GM19043 (cell line): ENCODE results near the gene CDC25B.
"Not testable (repeated sequence)": the region's sequence is repeated elsewhere in the genome, so short reads cannot be mapped to it uniquely, and the experiment has no call there.

ENCODE experiments used
- ATAC-seq: cut with Tn5 transposase; IDR thresholded peaks from one replicate; pipeline ENCODE4 v1.9.1; 2021; ENCODE audit warnings: low read depth; ENCODE audit not compliant: unreplicated experiment

The CDC25B gene

GRCh38 chr20:3784216-3784853, 11.8 kb upstream of the CDC25B start:
- no peak for ATAC-seq

DNA sequence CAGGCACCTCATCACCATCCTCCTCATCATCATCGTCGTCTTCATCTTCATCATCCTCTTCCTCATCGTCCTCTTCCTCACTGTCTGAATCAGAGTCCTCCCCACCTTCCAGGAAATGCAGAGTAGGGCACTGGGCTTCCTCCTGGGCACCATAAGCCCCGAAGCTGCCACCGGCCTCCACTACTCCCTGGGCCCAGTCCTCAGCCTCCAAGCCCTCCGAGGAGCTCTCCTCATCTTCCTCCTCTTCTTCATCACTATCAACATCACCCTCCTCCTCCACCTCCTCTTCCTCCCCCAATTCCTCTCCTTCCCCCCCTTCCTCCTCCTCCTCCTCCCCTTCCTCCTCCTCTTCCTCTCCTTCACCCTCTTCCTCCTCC, 11.3 kb upstream of the CDC25B start:
- ATAC-seq, result no peak

DNA sequence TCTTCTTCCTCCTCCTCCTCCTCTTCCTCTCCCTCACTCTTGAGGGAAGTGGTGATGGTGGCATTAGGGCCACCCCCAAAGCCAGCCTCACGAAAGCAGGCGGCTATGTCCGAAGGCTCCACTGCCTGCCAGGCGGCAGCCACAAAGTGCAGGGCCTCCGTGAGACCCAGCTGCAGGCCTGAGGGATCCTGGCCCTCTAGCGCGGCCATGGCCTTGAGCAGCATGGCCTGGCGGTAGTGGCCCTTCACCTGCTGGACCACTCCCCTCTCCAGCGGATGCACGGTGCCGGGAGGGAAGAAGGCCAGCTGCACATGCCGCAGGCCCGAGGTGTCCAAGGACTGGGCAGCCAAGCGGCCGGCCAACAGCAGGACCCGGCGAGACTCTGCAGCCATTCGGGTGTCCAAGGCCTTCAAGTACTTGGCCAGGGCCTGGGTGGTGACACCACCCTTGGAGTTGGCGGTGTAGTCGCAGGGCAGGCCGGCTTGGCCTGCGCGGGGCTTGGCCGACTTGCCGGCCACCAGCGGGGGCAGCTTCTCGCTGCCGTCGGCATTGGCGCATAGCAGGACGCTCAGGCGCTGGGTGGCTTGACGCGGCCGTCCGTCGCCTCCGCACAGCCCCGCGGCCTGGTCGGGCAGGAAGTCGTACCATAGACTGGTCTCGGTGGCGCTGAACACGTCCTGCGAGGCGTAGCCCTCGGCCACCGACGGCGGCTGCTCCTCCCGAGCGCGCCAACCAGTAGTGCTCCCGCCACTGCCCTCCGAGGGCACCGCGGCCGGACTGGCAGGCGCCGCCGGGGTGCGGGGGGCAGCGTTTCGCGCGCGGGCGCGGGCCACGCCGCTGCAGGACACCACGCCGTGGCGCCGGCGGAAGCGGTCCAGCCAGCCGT, 10.6 kb upstream of the CDC25B start:
- no peak for ATAC-seq

DNA sequence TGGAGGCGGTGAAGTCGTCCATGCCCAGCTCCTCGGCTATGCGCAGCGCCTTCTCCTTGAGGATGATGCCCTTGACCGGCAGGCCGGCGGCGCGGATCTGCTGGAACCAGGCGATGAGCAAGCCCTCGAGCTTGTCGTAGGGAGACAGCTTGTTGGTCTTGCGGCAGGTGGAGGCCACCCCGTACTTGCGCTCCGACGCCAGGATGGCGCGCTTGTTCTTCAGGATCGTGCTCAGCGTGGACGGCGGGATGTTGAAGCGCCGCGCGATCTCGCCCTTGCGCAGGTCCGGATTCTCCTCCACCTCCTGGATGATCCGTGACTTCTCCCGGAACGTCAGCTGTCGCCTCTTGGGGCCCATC, 10.0 kb upstream of the CDC25B start:
- ATAC-seq, result peak; percentile 19

DNA sequence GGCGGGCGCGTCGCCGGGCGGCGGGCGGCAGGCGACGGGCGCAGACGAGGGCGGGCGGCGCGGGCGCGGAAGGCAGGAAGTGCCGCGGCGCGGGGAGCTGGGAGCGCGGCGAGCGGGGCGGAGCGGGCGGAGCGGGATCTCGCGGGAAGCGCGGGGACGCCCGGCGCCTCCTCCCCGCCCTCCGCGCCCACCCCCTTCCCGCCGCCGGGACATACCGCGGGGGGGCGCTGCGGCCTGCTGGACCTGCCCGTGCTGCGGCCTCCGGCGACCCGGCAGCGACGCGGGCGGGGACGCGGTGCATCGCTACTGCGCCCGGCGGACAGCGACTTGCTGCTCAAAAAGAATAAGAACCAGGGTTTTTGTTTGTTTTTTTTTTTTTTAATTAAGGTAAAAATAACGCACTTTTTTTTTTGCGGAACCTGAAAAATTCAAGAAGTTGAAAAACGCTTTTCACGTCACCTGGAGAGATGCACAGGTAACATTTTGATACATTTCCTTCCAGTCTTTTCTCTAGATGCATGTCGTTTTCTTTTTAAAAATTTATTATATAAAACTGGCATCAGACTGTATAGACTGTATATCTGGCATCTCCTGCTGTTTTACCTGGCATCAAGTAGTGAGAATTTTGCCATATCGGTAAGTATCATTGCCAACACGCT, 9.3 kb upstream of the CDC25B start, which contains the start of gene CENPB:
Gene CENPB, minus strand, starts transcription at position 76 of the 659 bp plus-strand sequence. CDS start 257 bp downstream, outside the sequence.
- ATAC-seq, result peak; percentile 82

GRCh38 chr20:3787324-3788014, 8.6 kb upstream of the CDC25B start:
- no peak for ATAC-seq

DNA sequence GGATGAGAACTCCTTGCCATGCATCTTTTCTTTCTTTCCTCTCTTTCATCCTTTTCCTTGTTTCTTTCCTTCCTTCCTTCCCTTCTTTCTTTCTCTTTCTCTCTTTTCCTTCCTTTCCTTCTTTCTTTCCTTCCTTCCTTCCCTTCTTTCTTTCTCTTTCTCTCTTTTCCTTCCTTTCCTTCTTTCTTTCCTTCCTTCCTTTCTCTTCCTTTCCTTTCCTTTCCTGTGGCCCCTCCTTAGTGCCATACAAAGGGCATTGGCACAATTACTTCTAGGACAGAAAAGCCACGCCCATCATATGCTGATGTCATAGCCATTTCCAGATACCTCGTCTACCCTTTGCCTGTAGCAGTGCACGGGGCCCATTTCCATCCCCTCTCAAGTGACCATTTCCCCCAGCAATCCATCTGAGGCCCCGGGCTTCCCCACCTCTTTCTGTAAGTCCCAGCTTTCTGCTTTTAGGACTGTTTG, 7.4 kb upstream of the CDC25B start:
- ATAC-seq, result no peak

DNA sequence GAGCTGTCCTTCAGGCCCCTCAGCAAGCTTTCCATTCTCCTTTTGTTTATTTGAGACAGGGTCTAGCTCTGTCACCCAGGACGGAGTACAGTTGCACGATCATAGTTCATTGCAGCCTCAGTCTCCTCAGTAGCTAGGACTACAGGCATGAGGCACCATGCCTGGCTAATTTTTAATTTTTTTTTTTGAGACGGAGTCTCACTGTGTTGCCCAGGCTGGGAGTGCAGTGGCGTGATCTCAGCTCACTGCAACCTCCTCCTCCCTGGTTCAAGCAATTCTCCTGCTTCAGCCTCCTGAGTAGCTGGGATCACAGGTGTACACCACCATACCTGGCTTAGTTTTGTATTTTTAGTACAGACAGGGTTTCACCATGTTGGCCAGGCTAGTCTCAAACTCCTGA, 6.9 kb upstream of the CDC25B start:
- not testable (repeated sequence) for ATAC-seq

DNA sequence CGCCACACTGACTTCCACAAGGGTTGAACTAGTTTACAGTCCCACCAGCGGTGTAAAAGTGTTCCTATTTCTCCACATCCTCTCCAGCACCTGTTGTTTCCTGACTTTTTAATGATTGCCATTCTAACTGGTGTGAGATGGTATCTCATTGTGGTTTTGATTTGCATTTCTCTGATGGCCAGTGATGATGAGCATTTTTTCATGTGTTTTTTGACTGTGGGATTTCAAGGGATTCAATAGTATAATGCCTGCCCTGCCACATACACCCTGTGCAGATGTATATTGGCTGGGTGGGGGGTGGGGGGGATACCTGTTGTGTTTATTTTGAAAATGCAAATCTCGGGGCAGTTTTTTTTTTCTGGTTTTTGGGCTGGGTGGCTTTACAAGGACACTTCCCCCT, 1.9 kb upstream of the CDC25B start:
- not testable (repeated sequence) for ATAC-seq

DNA sequence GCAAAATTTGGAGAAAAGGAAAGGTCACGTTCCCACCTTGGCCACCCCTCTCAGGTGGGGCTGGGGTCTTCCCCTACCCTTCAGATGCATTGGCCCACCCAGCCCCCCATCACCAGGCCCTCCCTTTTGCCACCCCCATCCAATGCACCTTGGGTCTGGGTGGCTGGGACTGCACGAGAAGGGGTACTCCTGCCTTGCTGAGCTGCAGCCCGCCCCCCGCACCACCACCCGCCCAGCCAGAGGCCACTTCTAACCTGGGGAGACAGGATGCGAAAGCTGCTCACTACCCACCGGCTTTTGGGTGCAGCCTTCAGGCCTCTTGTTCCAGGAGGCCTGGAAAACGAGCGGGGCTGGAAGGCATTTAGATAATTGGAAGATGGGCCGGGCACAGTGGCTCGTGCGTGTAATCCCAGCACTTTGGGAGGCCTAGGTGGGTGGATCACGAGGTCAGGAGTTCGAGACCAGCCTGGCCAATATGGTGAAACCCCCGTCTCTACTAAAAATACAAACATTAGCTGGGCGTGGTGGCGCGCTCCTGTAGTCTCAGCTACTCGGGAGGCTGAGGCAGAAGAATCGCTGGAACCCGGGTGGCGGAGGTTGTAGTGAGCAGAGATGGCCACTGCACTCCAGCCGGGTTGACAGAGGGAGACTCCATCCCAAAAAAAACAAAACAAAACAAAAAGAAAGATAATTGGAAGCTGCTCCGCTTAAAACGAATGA, 1.2 kb upstream of the CDC25B start:
- ATAC-seq, result no peak

GRCh38 chr20:3796477-3797225, 541 bp downstream of the CDC25B start:
- ATAC-seq, result no peak

- no peak for ATAC-seq
These were observed 1.1 kb downstream of the CDC25B start for GRCh38 chr20:3797226-3797545.

DNA sequence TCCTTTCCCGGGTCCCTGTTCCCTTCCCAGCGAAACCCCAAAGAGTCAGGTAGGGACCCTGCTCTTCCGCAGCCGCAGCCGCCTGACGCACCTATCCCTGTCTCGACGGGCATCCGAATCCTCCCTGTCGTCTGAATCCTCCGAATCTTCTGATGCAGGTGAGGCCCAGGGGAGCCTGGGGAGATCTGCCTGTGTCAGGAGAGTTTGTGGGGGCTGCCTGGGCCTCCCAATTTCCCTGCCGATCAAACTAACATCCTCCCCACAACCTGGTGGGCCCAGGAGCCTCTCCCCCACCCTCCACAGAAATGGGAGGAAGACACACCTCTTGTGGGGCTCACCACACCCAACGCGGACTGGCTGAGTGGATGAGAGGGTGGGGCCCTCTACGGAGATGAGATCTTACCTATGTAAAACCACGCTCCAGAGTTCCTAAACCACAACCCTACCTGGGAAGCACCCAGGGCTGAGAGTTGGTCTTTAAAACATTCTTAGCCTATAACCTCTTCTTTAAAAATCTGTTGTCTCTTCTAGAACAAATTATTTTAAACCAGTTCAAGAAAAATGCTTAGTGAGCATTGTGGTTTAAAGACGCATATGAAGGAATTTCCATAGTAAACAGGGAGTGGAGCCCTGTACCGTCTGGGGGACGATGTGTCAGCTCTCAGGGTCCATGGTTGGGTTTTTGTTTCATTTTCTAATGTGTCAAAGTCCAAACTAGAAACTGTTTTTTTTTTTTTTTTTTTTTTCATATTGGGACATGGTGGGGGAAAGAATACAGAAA, 1.7 kb downstream of the CDC25B start:
- ATAC-seq, result no peak

DNA sequence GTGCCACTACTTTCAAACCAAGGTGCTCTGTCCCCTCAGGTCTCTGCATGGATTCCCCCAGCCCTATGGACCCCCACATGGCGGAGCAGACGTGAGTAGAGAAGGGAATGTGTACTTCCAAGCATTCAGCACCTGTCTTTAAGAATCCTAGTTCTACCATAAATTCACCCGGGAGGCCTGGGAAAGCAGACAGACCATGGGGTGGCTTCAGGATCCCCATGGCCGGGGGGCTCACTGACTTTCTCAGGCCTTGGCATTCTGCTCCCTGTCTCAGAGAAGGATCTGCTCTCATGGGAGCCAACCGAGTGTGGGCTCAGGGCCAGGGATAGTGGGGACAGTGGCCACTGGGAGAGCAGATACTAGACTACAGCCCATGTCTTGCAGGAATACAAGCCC, 2.3 kb downstream of the CDC25B start:
- no peak for ATAC-seq

DNA sequence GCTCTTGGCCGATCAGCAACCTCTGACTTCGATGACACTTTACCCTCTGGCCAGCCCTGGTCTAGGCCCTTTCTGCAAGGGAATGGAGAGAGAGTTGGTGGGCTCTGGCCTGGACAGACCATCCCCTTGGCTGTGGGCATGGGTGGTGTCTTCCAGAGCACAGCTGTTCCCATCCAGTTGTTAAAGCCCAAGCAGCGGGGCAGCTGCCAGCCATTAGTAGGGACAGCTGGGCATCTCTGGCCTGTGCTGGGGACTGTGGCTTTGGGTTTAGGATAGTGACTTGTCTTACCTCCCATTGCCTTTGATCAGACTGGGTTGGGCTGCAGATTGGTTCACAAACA, 2.8 kb downstream of the CDC25B start:
- no peak for ATAC-seq

- no peak for ATAC-seq
These were observed 4.3 kb downstream of the CDC25B start for GRCh38 chr20:3800256-3800877.

DNA sequence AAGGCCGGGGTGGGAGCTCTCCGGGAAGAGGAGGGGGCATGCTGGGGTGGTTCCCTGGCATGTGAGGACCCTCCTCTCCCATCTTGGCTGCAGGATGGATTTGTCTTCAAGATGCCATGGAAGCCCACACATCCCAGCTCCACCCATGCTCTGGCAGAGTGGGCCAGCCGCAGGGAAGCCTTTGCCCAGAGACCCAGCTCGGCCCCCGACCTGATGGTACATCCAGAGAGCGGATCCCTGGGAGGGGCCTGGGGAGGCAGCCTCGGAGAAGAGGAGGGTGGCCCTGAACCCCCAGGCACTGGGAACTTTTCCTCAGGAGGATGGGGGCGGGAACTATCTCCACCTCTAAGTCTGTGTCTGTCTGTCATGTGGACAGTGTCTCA, 4.8 kb downstream of the CDC25B start:
- no peak for ATAC-seq

- ATAC-seq, result no peak
These were observed 5.2 kb downstream of the CDC25B start for GRCh38 chr20:3801299-3801698.

- ATAC-seq, result no peak
These were observed 5.7 kb downstream of the CDC25B start for GRCh38 chr20:3801846-3802245.
